HCT116 (cell line): ENCODE results near the gene TTC38.

ENCODE experiments used
- EGR1 ChIP-seq: IDR thresholded peaks from 2 replicates; pipeline ENCODE4 v1.6.1; 2012; ENCODE audit warnings: low read depth
- EZH2 ChIP-seq: fragments of 200-600 bp; sonication (generic); IDR thresholded peaks from 2 replicates; pipeline ENCODE4 v1.6.1; 2017; ENCODE audit warnings: antibody characterized with exemption, mixed run types
- JUND ChIP-seq: IDR thresholded peaks from 2 replicates; pipeline ENCODE4 v1.6.1; 2012
- POLR2A ChIP-seq: IDR thresholded peaks from 2 replicates; pipeline ENCODE4 v1.7.0; 2011; ENCODE audit warnings: borderline replicate concordance; ENCODE audit not compliant: insufficient read depth, insufficient read length; ENCODE audit errors: extremely low read depth
- POLR2AphosphoS5 ChIP-seq: IDR thresholded peaks from 2 replicates; pipeline ENCODE4 v1.6.1; 2011; ENCODE audit warnings: mild to moderate bottlenecking, low read depth, low read length, moderate library complexity
- SIN3A ChIP-seq: IDR thresholded peaks from 2 replicates; pipeline ENCODE4 v1.6.1; 2012; ENCODE audit warnings: low read depth
- TCF7L2 ChIP-seq: IDR thresholded peaks from 2 replicates; pipeline ENCODE4 v1.7.0; 2011; ENCODE audit warnings: borderline replicate concordance, inconsistent platforms; ENCODE audit not compliant: insufficient read depth, insufficient read length; ENCODE audit errors: extremely low read depth
- ZFX ChIP-seq: fragments of 450-650 bp; IDR thresholded peaks from 2 replicates; pipeline ENCODE4 v1.6.1; 2017
- TF ChIP-seq, protein P1 (sequence below), 3 experiments: fragments of 200-600 bp in 1 of 3; sonication (generic) in 1 of 3; IDR thresholded peaks in 2 of 3; conservative IDR thresholded peaks in 1 of 3; 2 replicates each; pipeline ENCODE4 v1.5.1; 2012 to 2017; ENCODE audit warnings: low read depth in 2 of 3, low read length in 2 of 3, antibody characterized with exemption in 1 of 3, borderline replicate concordance in 1 of 3, control low read depth in 1 of 3, mild to moderate bottlenecking in 1 of 3, mixed read lengths in 1 of 3, mixed run types in 1 of 3, moderate library complexity in 1 of 3; ENCODE audit not compliant: insufficient read depth in 1 of 3
- TF ChIP-seq, protein P2 (sequence below): IDR thresholded peaks from 2 replicates; pipeline ENCODE4 v1.6.1; 2012; ENCODE audit warnings: low read depth

DNA sequence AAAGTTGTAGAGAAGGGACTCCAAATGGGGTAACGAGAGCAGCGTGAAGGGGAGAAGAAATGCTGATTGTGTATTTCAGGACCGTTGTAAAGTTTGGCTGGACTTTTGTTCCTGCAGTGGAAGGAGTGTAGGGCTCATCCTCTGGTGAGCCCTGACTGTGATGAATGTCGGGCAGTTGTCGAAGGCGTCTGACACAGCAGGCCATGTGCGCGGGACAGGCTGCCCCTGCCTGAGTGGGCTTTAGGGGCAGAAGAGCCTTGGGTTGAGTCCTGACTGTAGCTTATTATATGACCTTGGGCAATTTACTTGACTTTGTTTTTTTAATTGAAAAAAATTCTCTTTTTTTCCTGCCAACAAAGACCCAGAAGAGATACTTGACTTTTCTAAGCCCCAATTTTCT is 70.8 kb downstream of the TTC38 start:
- TF ChIP-seq SIN3A, result no peak
- TF ChIP-seq, protein P1, sequence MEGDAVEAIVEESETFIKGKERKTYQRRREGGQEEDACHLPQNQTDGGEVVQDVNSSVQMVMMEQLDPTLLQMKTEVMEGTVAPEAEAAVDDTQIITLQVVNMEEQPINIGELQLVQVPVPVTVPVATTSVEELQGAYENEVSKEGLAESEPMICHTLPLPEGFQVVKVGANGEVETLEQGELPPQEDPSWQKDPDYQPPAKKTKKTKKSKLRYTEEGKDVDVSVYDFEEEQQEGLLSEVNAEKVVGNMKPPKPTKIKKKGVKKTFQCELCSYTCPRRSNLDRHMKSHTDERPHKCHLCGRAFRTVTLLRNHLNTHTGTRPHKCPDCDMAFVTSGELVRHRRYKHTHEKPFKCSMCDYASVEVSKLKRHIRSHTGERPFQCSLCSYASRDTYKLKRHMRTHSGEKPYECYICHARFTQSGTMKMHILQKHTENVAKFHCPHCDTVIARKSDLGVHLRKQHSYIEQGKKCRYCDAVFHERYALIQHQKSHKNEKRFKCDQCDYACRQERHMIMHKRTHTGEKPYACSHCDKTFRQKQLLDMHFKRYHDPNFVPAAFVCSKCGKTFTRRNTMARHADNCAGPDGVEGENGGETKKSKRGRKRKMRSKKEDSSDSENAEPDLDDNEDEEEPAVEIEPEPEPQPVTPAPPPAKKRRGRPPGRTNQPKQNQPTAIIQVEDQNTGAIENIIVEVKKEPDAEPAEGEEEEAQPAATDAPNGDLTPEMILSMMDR (IDR thresholded peaks at IDR 0.05 in 2 of 3, conservative IDR thresholded peaks at IDR 0.05 in 1 of 3; ENCODE audit: borderline replicate concordance in 1 of 3, insufficient read depth in 1 of 3, low read depth in 2 of 3, low read length in 2 of 3), result no peak
- no peak for TF ChIP-seq ZFX
- no peak for TF ChIP-seq EZH2
- no peak for TF ChIP-seq POLR2A
- TF ChIP-seq, protein P2, sequence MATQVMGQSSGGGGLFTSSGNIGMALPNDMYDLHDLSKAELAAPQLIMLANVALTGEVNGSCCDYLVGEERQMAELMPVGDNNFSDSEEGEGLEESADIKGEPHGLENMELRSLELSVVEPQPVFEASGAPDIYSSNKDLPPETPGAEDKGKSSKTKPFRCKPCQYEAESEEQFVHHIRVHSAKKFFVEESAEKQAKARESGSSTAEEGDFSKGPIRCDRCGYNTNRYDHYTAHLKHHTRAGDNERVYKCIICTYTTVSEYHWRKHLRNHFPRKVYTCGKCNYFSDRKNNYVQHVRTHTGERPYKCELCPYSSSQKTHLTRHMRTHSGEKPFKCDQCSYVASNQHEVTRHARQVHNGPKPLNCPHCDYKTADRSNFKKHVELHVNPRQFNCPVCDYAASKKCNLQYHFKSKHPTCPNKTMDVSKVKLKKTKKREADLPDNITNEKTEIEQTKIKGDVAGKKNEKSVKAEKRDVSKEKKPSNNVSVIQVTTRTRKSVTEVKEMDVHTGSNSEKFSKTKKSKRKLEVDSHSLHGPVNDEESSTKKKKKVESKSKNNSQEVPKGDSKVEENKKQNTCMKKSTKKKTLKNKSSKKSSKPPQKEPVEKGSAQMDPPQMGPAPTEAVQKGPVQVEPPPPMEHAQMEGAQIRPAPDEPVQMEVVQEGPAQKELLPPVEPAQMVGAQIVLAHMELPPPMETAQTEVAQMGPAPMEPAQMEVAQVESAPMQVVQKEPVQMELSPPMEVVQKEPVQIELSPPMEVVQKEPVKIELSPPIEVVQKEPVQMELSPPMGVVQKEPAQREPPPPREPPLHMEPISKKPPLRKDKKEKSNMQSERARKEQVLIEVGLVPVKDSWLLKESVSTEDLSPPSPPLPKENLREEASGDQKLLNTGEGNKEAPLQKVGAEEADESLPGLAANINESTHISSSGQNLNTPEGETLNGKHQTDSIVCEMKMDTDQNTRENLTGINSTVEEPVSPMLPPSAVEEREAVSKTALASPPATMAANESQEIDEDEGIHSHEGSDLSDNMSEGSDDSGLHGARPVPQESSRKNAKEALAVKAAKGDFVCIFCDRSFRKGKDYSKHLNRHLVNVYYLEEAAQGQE, result no peak
- no peak for TF ChIP-seq JUND
- TF ChIP-seq EGR1, result no peak
- no peak for TF ChIP-seq POLR2AphosphoS5
- TF ChIP-seq TCF7L2, result no peak
